Panc1 (cell line): ENCODE results near the gene GRID1.

ENCODE experiments used
- POLR2AphosphoS5 ChIP-seq: IDR thresholded peaks from 2 replicates; pipeline ENCODE4 v1.6.1; 2012; ENCODE audit warnings: mild to moderate bottlenecking, low read depth, low read length, moderate library complexity
- TF ChIP-seq, protein P1 (sequence below): fragments of 450-650 bp; IDR thresholded peaks from 2 replicates; pipeline ENCODE4 v1.5.1; 2017; ENCODE audit warnings: mild to moderate bottlenecking

GRCh38 chr10:85667638-85668233 is 698.9 kb downstream of the GRID1 start:
- no peak for TF ChIP-seq POLR2AphosphoS5
- TF ChIP-seq, protein P1, sequence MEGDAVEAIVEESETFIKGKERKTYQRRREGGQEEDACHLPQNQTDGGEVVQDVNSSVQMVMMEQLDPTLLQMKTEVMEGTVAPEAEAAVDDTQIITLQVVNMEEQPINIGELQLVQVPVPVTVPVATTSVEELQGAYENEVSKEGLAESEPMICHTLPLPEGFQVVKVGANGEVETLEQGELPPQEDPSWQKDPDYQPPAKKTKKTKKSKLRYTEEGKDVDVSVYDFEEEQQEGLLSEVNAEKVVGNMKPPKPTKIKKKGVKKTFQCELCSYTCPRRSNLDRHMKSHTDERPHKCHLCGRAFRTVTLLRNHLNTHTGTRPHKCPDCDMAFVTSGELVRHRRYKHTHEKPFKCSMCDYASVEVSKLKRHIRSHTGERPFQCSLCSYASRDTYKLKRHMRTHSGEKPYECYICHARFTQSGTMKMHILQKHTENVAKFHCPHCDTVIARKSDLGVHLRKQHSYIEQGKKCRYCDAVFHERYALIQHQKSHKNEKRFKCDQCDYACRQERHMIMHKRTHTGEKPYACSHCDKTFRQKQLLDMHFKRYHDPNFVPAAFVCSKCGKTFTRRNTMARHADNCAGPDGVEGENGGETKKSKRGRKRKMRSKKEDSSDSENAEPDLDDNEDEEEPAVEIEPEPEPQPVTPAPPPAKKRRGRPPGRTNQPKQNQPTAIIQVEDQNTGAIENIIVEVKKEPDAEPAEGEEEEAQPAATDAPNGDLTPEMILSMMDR = no peak
